Activated CD4-positive, alpha-beta T cell treated with anti-CD3 and anti-CD28 coated beads, Interleukin-2, amount 50 U/mL, for 16 hours (primary cell): ENCODE data around the gene ACBD6.
"Not testable (repeated sequence)": the region's sequence is repeated elsewhere in the genome, so short reads cannot be mapped to it uniquely, and the experiment has no call there.

Source experiments
- DNase-seq: peaks from one replicate; pipeline ENCODE4 v3.0.0-alpha.2; 2020

ACBD6 gene

GRCh38 chr1:180415236-180415848, 87.0 kb downstream of the ACBD6 start:
- DNase-seq, result no peak

- DNase-seq, result no peak
Measured at GRCh38 chr1:180412583-180412982, 89.8 kb downstream of the ACBD6 start.

- DNase-seq, result not testable (repeated sequence)
Measured at GRCh38 chr1:180408128-180408527, 94.2 kb downstream of the ACBD6 start.

GRCh38 chr1:180407051-180407450, 95.3 kb downstream of the ACBD6 start:
- DNase-seq, result no peak

- DNase-seq, result no peak
Measured at GRCh38 chr1:180402551-180402950, 99.8 kb downstream of the ACBD6 start.

- DNase-seq, result no peak
Measured at GRCh38 chr1:180402001-180402400, 100.4 kb downstream of the ACBD6 start.

GRCh38 chr1:180397175-180397574, 105.2 kb downstream of the ACBD6 start:
- no peak for DNase-seq

- no peak for DNase-seq
Measured at GRCh38 chr1:180392427-180393145, 109.8 kb downstream of the ACBD6 start.

GRCh38 chr1:180392020-180392419, 110.4 kb downstream of the ACBD6 start:
- no peak for DNase-seq

- DNase-seq, result peak; percentile 17
Measured at GRCh38 chr1:180387413-180387812, 115.0 kb downstream of the ACBD6 start.

GRCh38 chr1:180386745-180387367, 115.5 kb downstream of the ACBD6 start:
- peak; percentile 40 for DNase-seq

GRCh38 chr1:180385144-180385543, 117.2 kb downstream of the ACBD6 start:
- DNase-seq, result no peak

GRCh38 chr1:180384286-180385005, 117.9 kb downstream of the ACBD6 start:
- DNase-seq, result no peak

- DNase-seq, result no peak
Measured at GRCh38 chr1:180382326-180383115, 119.9 kb downstream of the ACBD6 start.

GRCh38 chr1:180381184-180381580, 121.2 kb downstream of the ACBD6 start:
- DNase-seq, result no peak

- DNase-seq, result no peak
Measured at GRCh38 chr1:180380259-180381183, 121.9 kb downstream of the ACBD6 start.

- no peak for DNase-seq
Measured at GRCh38 chr1:180376800-180377199, 125.6 kb downstream of the ACBD6 start.

- DNase-seq, result no peak
Measured at GRCh38 chr1:180376253-180376652, 126.1 kb downstream of the ACBD6 start.

GRCh38 chr1:180372728-180373127, 129.6 kb downstream of the ACBD6 start:
- no peak for DNase-seq

- DNase-seq, result no peak
Measured at GRCh38 chr1:180370597-180370996, 131.8 kb downstream of the ACBD6 start.

- no peak for DNase-seq
Measured at GRCh38 chr1:180370188-180370587, 132.2 kb downstream of the ACBD6 start.

GRCh38 chr1:180369061-180369460, 133.3 kb downstream of the ACBD6 start:
- no peak for DNase-seq
